Naive thymus-derived CD4-positive, alpha-beta T cell (primary cell): Measurements from ENCODE around the gene TSKU. TPM values are rescaled to one million over a fixed set of nuclear protein-coding genes. Genes with fewer than 3 reads are reported as not detected.

Source experiments
- ATAC-seq: fragments of 150-1000 bp; cut with Tn5 transposase; 2 replicates; pipeline ENCODE4 v1.10.0; 2021; ENCODE audit warnings: mild to moderate bottlenecking, moderate library complexity
- CTCF ChIA-PET: fragments of 350-600 bp; sonication (Branson Sonifier 250); formaldehyde crosslinking; loops from one replicate; lab custom pipeline; 2021; ENCODE audit warnings: antibody characterized with exemption; lab: Charles Lee
- POLR2A ChIA-PET: fragments of 350-600 bp; sonication (Branson Sonifier 250); formaldehyde crosslinking; loops from one replicate; lab custom pipeline; 2021; ENCODE audit warnings: antibody characterized with exemption, inconsistent platforms; lab: Charles Lee
- DNase-seq, 9 donors: peaks; one replicate each; pipeline versions ENCODE4 v3.0.0 to v3.0.0-alpha.2; 2020 to 2022; ENCODE audit warnings: mixed read lengths in 1 of 9
- H3K27ac ChIP-seq: one replicate; pipeline ENCODE4 v1.7.0; 2013; ENCODE audit warnings: mild to moderate bottlenecking, low read depth, low read length, moderate library complexity
- H3K27me3 ChIP-seq, 2 donors: one replicate each; pipeline ENCODE4 v1.7.0; 2013; ENCODE audit warnings: low read length in 2 of 2, mild to moderate bottlenecking in 2 of 2, moderate library complexity in 2 of 2; ENCODE audit not compliant: control insufficient read depth in 2 of 2, insufficient read depth in 2 of 2
- H3K36me3 ChIP-seq, 3 experiments: 1 replicate in 2 of 3; 2 replicates in 1 of 3; pipeline ENCODE4 v1.7.0; 2013; ENCODE audit warnings: low read length in 3 of 3, mild to moderate bottlenecking in 3 of 3, moderate library complexity in 1 of 3; ENCODE audit not compliant: insufficient read depth in 3 of 3, control insufficient read depth in 2 of 3
- H3K4me1 ChIP-seq, 2 donors: one replicate each; pipeline ENCODE4 v1.7.0; 2013; ENCODE audit warnings: low read length in 2 of 2, mild to moderate bottlenecking in 2 of 2, moderate library complexity in 1 of 2; ENCODE audit not compliant: control insufficient read depth in 2 of 2, insufficient read depth in 2 of 2
- H3K4me3 ChIP-seq: 2 replicates; pipeline ENCODE4 v1.7.0; 2013; ENCODE audit warnings: mild to moderate bottlenecking, low read length
- H3K9me3 ChIP-seq, 3 experiments: 1 replicate in 2 of 3; 2 replicates in 1 of 3; pipeline ENCODE4 v1.7.0; 2013; ENCODE audit warnings: low read length in 3 of 3; ENCODE audit not compliant: control insufficient read depth in 2 of 3
- H3K27ac Mint-ChIP-seq, 9 donors: one replicate each; pipeline ENCODE4 v1.8.0; 2020 to 2022; ENCODE audit warnings: mixed read lengths in 9 of 9, mild to moderate bottlenecking in 8 of 9, moderate library complexity in 5 of 9, inconsistent platforms in 2 of 9
- H3K27me3 Mint-ChIP-seq, 5 donors: one replicate each; pipeline ENCODE4 v1.8.0; 2021 to 2022; ENCODE audit warnings: mixed read lengths in 5 of 5, mild to moderate bottlenecking in 1 of 5
- H3K36me3 Mint-ChIP-seq, 5 donors: one replicate each; pipeline ENCODE4 v1.8.0; 2020 to 2022; ENCODE audit warnings: mixed read lengths in 5 of 5, mild to moderate bottlenecking in 3 of 5, inconsistent platforms in 1 of 5
- H3K4me1 Mint-ChIP-seq, 7 donors: one replicate each; pipeline ENCODE4 v1.8.0; 2020 to 2022; ENCODE audit warnings: mixed read lengths in 7 of 7, mild to moderate bottlenecking in 3 of 7, inconsistent platforms in 1 of 7
- H3K4me3 Mint-ChIP-seq, 10 donors: one replicate each; pipeline ENCODE4 v1.8.0; 2020 to 2022; ENCODE audit warnings: mild to moderate bottlenecking in 10 of 10, mixed read lengths in 10 of 10, moderate library complexity in 6 of 10, inconsistent platforms in 2 of 10
- H3K9me3 Mint-ChIP-seq, 11 donors: one replicate each; pipeline ENCODE4 v1.8.0; 2020 to 2022; ENCODE audit warnings: mixed read lengths in 11 of 11, mild to moderate bottlenecking in 4 of 11, inconsistent platforms in 1 of 11, moderate library complexity in 1 of 11
- intact Hi-C, 2 donors: fragments of 100-400 bp; cut with micrococcal nuclease; formaldehyde crosslinking; loops; one replicate each; pipeline ENCODE4 v1.15.1; 2023
- polyA plus RNA-seq, 2 donors: library from polyadenylated mRNA; unstranded; fragments of 300-500 nt; fragmentation: Illumina TruSeq; gene quantifications; one replicate each; pipeline ENCODE4 v1.2.3, GENCODE V29; 2021
- total RNA-seq, 6 experiments: library from RNA in 5 of 6; stranded (reverse) in 5 of 6; gene quantifications; 1 replicate in 5 of 6; 2 replicates in 1 of 6; pipeline ENCODE4 v1.2.3 and lab custom pipeline; 2021 to 2026

The TSKU gene
- total and polyA plus RNA-seq, 7 experiments from 2014 or later = 0.13 to 1.5 TPM; not detected in 5

GRCh38 chr11:76795290-76795935 lies 12.3 kb downstream of the TSKU start:
- DNase-seq = no peak

GRCh38 chr11:76795936-76796441 lies 12.8 kb downstream of the TSKU start:
- no peak overlapping the region for H3K4me3 ChIP-seq
- H3K36me3 ChIP-seq = no peaks in the 10 kb centered on the region
- Mint-ChIP-seq H3K4me3 (no peak overlapping the region), H3K4me1 (peaks cover 0 to 9% (median 5%) of the 10 kb centered on the region in 7 donors), H3K27me3 (peaks cover 0 to 17% (median 0%) of the 10 kb centered on the region in 5 donors), H3K9me3 (no peaks in the 10 kb centered on the region), H3K27ac (peak overlapping the region in 1 of 9 donors; percentile 49), H3K36me3 (peaks cover 0 to under 1% (median 0%) of the 10 kb centered on the region in 5 donors)
- POLR2A ChIA-PET = no interaction called here
- H3K27me3 ChIP-seq = no peaks in the 10 kb centered on the region
- DNase-seq = no peak
- no peaks in the 10 kb centered on the region for H3K9me3 ChIP-seq
- CTCF ChIA-PET = interaction anchor here (1.0 kb wide), 1 partner anchor 55 kb away, joined by 3 read pairs; no protein-coding TSS in a partner anchor
- no peak for ATAC-seq
- intact Hi-C loops = no loop called here
- no peak overlapping the region for H3K27ac ChIP-seq
- H3K4me1 ChIP-seq = peaks cover 0 to 6% of the 10 kb centered on the region in 2 donors

More at GRCh38 chr11:76795290-76795935, 12.3 kb downstream of the TSKU start:
- POLR2A ChIA-PET = no interaction called here
- H3K4me3 ChIP-seq = no peak overlapping the region
- H3K4me1 ChIP-seq = peaks cover 0 to 6% of the 10 kb centered on the region in 2 donors
- ATAC-seq = no peak
- no peaks in the 10 kb centered on the region for H3K27me3 ChIP-seq
- H3K4me3 Mint-ChIP-seq = no peak overlapping the region
- H3K9me3 ChIP-seq = no peaks in the 10 kb centered on the region
- no peak overlapping the region for H3K27ac ChIP-seq
- H3K27ac Mint-ChIP-seq = peak overlapping the region in 1 of 9 donors; percentile 49
- CTCF ChIA-PET = interaction anchor here (1.0 kb wide), 1 partner anchor 55 kb away, joined by 3 read pairs; no protein-coding TSS in a partner anchor
- peaks cover 0 to 9% (median 5%) of the 10 kb centered on the region in 7 donors for H3K4me1 Mint-ChIP-seq
- peaks cover 0 to 2% (median 0%) of the 10 kb centered on the region in 11 donors for H3K9me3 Mint-ChIP-seq
- intact Hi-C loops = no loop called here
- H3K36me3 ChIP-seq = no peaks in the 10 kb centered on the region
- H3K36me3 Mint-ChIP-seq = peaks cover 0 to 1% (median 0%) of the 10 kb centered on the region in 5 donors
- H3K27me3 Mint-ChIP-seq = peaks cover 0 to 12% (median 0%) of the 10 kb centered on the region in 5 donors

GRCh38 chr11:76796511-76797198 lies 13.5 kb downstream of the TSKU start:
- peaks cover 0 to 6% of the 10 kb centered on the region in 2 donors for H3K4me1 ChIP-seq
- POLR2A ChIA-PET = no interaction called here
- H3K4me3 ChIP-seq = no peak overlapping the region
- H3K4me1 Mint-ChIP-seq = peaks cover 0 to 9% (median 5%) of the 10 kb centered on the region in 7 donors
- no peak for DNase-seq
- no peaks in the 10 kb centered on the region for H3K27me3 ChIP-seq
- H3K36me3 Mint-ChIP-seq = no peaks in the 10 kb centered on the region
- intact Hi-C loops = no loop called here
- no peak overlapping the region for H3K4me3 Mint-ChIP-seq
- H3K36me3 ChIP-seq = no peaks in the 10 kb centered on the region
- H3K9me3 Mint-ChIP-seq = no peaks in the 10 kb centered on the region
- H3K27ac ChIP-seq = no peak overlapping the region
- H3K27me3 Mint-ChIP-seq = peaks cover 0 to 17% (median 0%) of the 10 kb centered on the region in 5 donors
- CTCF ChIA-PET = interaction anchor here (1.0 kb wide), 1 partner anchor 56 kb away, joined by 3 read pairs; no protein-coding TSS in a partner anchor
- ATAC-seq = no peak
- H3K27ac Mint-ChIP-seq = no peak overlapping the region
- no peaks in the 10 kb centered on the region for H3K9me3 ChIP-seq

- Histone ChIP-seq H3K27ac (no peak overlapping the region), H3K36me3 (no peaks in the 10 kb centered on the region), H3K27me3 (no peaks in the 10 kb centered on the region), H3K4me1 (peaks cover 0 to 6% of the 10 kb centered on the region in 2 donors), H3K9me3 (no peaks in the 10 kb centered on the region), H3K4me3 (no peak overlapping the region)
- H3K27ac Mint-ChIP-seq = peak overlapping the region in 4 of 9 donors; percentile 14 to 53 (median 35)
- H3K4me1 Mint-ChIP-seq = peaks cover 0 to 9% (median 6%) of the 10 kb centered on the region in 7 donors
- ChIA-PET POLR2A (no interaction called here), CTCF (interaction anchor here (0.8 to 3.0 kb wide), 5 partner anchors 10 to 76 kb away, joined by 3 to 19 read pairs (median 7); no protein-coding TSS in a partner anchor)
- intact Hi-C loops = no loop called here
- DNase-seq (no peak), ATAC-seq (no peak)
- no peaks in the 10 kb centered on the region for H3K36me3 Mint-ChIP-seq
- no peaks in the 10 kb centered on the region for H3K9me3 Mint-ChIP-seq
- peaks cover 0 to 19% (median 4%) of the 10 kb centered on the region in 5 donors for H3K27me3 Mint-ChIP-seq
- H3K4me3 Mint-ChIP-seq = no peak overlapping the region
Measured at GRCh38 chr11:76797341-76798201, 14.4 kb downstream of the TSKU start.

- intact Hi-C loops = no loop called here
- POLR2A ChIA-PET = no interaction called here
- no peaks in the 10 kb centered on the region for H3K9me3 Mint-ChIP-seq
- ATAC-seq (no peak), DNase-seq (no peak)
- H3K27me3 Mint-ChIP-seq = peaks cover under 1 to 19% (median 4%) of the 10 kb centered on the region in 5 donors
- peak overlapping the region in 6 of 9 donors; percentile 14 to 53 (median 31) for H3K27ac Mint-ChIP-seq
- peaks cover 1 to 10% (median 7%) of the 10 kb centered on the region in 7 donors for H3K4me1 Mint-ChIP-seq
- H3K4me3 ChIP-seq = no peak overlapping the region
- no peaks in the 10 kb centered on the region for H3K36me3 Mint-ChIP-seq
- H3K27me3 ChIP-seq = no peaks in the 10 kb centered on the region
- H3K36me3 ChIP-seq = no peaks in the 10 kb centered on the region
- no peak overlapping the region for H3K27ac ChIP-seq
- H3K4me1 ChIP-seq = peaks cover 0 to 6% of the 10 kb centered on the region in 2 donors
- no peaks in the 10 kb centered on the region for H3K9me3 ChIP-seq
- peak overlapping the region in 9 of 10 donors; percentile 37 to 66 (median 62) for H3K4me3 Mint-ChIP-seq
- CTCF ChIA-PET = interaction anchor here (0.5 to 3.0 kb wide), 8 partner anchors 10 to 122 kb away, joined by 3 to 19 read pairs (median 4); no protein-coding TSS in a partner anchor
Measured at GRCh38 chr11:76798202-76798581, 15.0 kb downstream of the TSKU start.

GRCh38 chr11:76798671-76799065 lies 15.5 kb downstream of the TSKU start:
- Mint-ChIP-seq H3K4me3 (peak overlapping the region in 9 of 10 donors; percentile 37 to 66 (median 62)), H3K4me1 (peaks cover 4 to 14% (median 11%) of the 10 kb centered on the region in 7 donors), H3K9me3 (no peaks in the 10 kb centered on the region), H3K36me3 (no peaks in the 10 kb centered on the region), H3K27ac (peak overlapping the region in 5 of 9 donors; percentile 14 to 53 (median 26)), H3K27me3 (peaks cover 4 to 19% (median 5%) of the 10 kb centered on the region in 5 donors)
- H3K9me3 ChIP-seq = no peaks in the 10 kb centered on the region
- peak overlapping the region; percentile 21 for H3K4me3 ChIP-seq
- H3K36me3 ChIP-seq = no peaks in the 10 kb centered on the region
- intact Hi-C loops = loop anchor here (1.0 kb wide), 3 partner anchors 16 to 77 kb away; no protein-coding TSS in a partner anchor
- no peak for ATAC-seq
- no peaks in the 10 kb centered on the region for H3K27me3 ChIP-seq
- ChIA-PET POLR2A (no interaction called here), CTCF (interaction anchor here (0.5 to 3.0 kb wide), 9 partner anchors 11 to 121 kb away, joined by 3 to 19 read pairs (median 3); no protein-coding TSS in a partner anchor)
- H3K27ac ChIP-seq = no peak overlapping the region
- no peak for DNase-seq
- H3K4me1 ChIP-seq = peaks cover 0 to 8% of the 10 kb centered on the region in 2 donors
